Trophoblast cell (in vitro differentiated cells and primary cell): ENCODE data around the gene RAD9A.

ENCODE experiments used
- DNase-seq, 2 donors: peaks; one replicate each; pipeline ENCODE4 v3.0.0-alpha.2; 2016
- H2AFZ ChIP-seq: 2 replicates; pipeline ENCODE4 v1.6.1; 2013; ENCODE audit warnings: low read length, moderate library complexity, mild to moderate bottlenecking; ENCODE audit not compliant: insufficient read depth, poor library complexity
- H2AK5ac ChIP-seq: 2 replicates; pipeline ENCODE4 v1.6.1; 2013; ENCODE audit warnings: mild to moderate bottlenecking, low read length
- H2BK120ac ChIP-seq: 2 replicates; pipeline ENCODE4 v1.6.1; 2013; ENCODE audit warnings: low read length, mild to moderate bottlenecking, moderate library complexity; ENCODE audit not compliant: insufficient read depth, poor library complexity
- H2BK12ac ChIP-seq: 2 replicates; pipeline ENCODE4 v1.6.1; 2013; ENCODE audit warnings: mild to moderate bottlenecking, low read length, moderate library complexity
- H2BK5ac ChIP-seq: 2 replicates; pipeline ENCODE4 v1.6.1; 2013; ENCODE audit warnings: low read length, low read depth, moderate library complexity, mild to moderate bottlenecking; ENCODE audit not compliant: poor library complexity
- H3K14ac ChIP-seq: 2 replicates; pipeline ENCODE4 v1.6.1; 2013; ENCODE audit warnings: mild to moderate bottlenecking, low read length
- H3K18ac ChIP-seq: 2 replicates; pipeline ENCODE4 v1.6.1; 2013; ENCODE audit warnings: mild to moderate bottlenecking, low read length
- H3K23ac ChIP-seq: 2 replicates; pipeline ENCODE4 v1.6.1; 2013; ENCODE audit warnings: low read length
- H3K27ac ChIP-seq: 2 replicates; pipeline ENCODE4 v1.5.1; 2013; ENCODE audit warnings: low read depth, mild to moderate bottlenecking, inconsistent platforms, low read length, moderate library complexity
- H3K27me3 ChIP-seq: 2 replicates; pipeline ENCODE4 v1.6.1; 2013; ENCODE audit warnings: inconsistent platforms, mild to moderate bottlenecking, low read length, moderate library complexity; ENCODE audit not compliant: insufficient read depth
- H3K36me3 ChIP-seq, 2 experiments: 1 replicate in 1 of 2; 2 replicates in 1 of 2; pipeline ENCODE4 v1.6.1; 2013; ENCODE audit warnings: low read length in 2 of 2, mild to moderate bottlenecking in 2 of 2, moderate library complexity in 1 of 2; ENCODE audit not compliant: insufficient read depth in 2 of 2, control insufficient read depth in 1 of 2
- H3K4ac ChIP-seq: 2 replicates; pipeline ENCODE4 v1.6.1; 2013; ENCODE audit warnings: low read depth, mild to moderate bottlenecking, low read length, moderate library complexity
- H3K4me1 ChIP-seq, 2 experiments: 1 replicate in 1 of 2; 2 replicates in 1 of 2; pipeline ENCODE4 v1.6.1; 2013; ENCODE audit warnings: low read length in 2 of 2, mild to moderate bottlenecking in 2 of 2, moderate library complexity in 1 of 2; ENCODE audit not compliant: insufficient read depth in 2 of 2, control insufficient read depth in 1 of 2
- H3K4me2 ChIP-seq: 2 replicates; pipeline ENCODE4 v1.6.1; 2013; ENCODE audit warnings: inconsistent platforms, mild to moderate bottlenecking, low read length, moderate library complexity
- H3K4me3 ChIP-seq: 2 replicates; pipeline ENCODE4 v1.5.1; 2013; ENCODE audit warnings: mild to moderate bottlenecking, low read depth, low read length, inconsistent platforms
- H3K79me1 ChIP-seq: one replicate; pipeline ENCODE4 v1.6.1; 2013; ENCODE audit warnings: low read length
- H3K79me2 ChIP-seq: 2 replicates; pipeline ENCODE4 v1.6.1; 2013; ENCODE audit warnings: low read length, mild to moderate bottlenecking; ENCODE audit not compliant: control insufficient read depth, insufficient read depth, poor library complexity
- H3K9ac ChIP-seq: 2 replicates; pipeline ENCODE4 v1.6.1; 2013; ENCODE audit warnings: mild to moderate bottlenecking, low read length
- H3K9me3 ChIP-seq: 2 replicates; pipeline ENCODE4 v1.6.1; 2013; ENCODE audit warnings: low read depth, mild to moderate bottlenecking, control low read depth, inconsistent platforms, low read length; ENCODE audit not compliant: insufficient read depth
- H4K12ac ChIP-seq: 2 replicates; pipeline ENCODE4 v1.6.1; 2013; ENCODE audit warnings: low read depth, mild to moderate bottlenecking, low read length, moderate library complexity
- H4K8ac ChIP-seq: 2 replicates; pipeline ENCODE4 v1.6.1; 2013; ENCODE audit warnings: low read depth, mild to moderate bottlenecking, low read length, moderate library complexity
- H4K91ac ChIP-seq: one replicate; pipeline ENCODE4 v1.6.1; 2013; ENCODE audit warnings: low read depth, mild to moderate bottlenecking, low read length, moderate library complexity
- WGBS: extraction: QIAGEN DNeasy Blood & Tissue Kit; methylation state at CpG from one replicate; pipeline ENCODE4 v1.1.7; 2013; ENCODE audit warnings: missing lambda C conversion rate; ENCODE audit not compliant: insufficient read length, insufficient coverage; ENCODE audit errors: extremely low coverage; 5-methylcytosine and 5-hydroxymethylcytosine counted together

Gene RAD9A

DNA sequence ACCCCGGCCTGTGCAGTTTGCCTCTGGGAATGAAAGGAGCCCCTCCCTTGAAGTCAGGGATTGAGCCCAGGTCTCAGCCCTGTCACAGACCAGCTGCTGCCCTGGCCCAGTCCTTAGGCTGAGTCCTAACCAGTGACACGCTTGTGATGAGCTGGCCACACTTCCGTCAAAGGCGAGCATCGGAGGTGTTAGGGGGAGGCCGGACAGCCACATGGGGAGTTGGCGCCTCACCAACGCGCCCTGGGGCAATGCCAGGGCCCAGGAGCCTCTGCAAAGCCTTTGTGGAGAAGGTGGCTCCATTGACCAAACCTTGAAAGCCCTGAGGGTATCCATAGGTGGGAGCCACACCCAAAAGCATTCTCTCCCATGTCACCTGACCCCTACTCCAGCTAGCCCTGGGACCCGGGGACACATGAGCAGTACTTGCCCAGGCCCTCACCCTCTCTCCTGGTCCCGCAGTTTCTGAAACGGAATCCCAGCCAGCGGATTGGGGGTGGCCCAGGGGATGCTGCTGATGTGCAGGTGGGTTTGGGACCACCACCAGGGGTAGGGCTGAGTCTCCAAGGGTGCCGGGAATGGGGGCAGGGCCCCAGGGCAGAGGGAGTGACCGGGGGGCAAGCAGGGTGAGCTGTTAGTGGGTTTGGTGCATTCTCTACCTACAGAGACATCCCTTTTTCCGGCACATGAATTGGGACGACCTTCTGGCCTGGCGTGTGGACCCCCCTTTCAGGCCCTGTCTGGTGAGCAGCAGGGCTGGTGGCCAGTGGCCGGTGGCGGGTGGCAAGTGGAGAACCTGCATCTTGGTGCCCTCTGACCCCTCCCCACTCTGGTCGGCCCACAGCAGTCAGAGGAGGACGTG, 42.0 kb downstream of the RAD9A start:
- Histone ChIP-seq H3K4ac (no peak overlapping the region), H3K4me3 (no peak overlapping the region), H3K9me3 (no peaks in the 10 kb centered on the region), H3K14ac (no peak overlapping the region), H3K79me1 (peaks cover 10% of the 10 kb centered on the region), H4K12ac (no peak overlapping the region), H3K4me2 (no peak overlapping the region), H2BK120ac (no peak overlapping the region), H3K79me2 (peaks cover under 1% of the 10 kb centered on the region), H3K18ac (no peak overlapping the region), H3K27ac (no peak overlapping the region), H3K9ac (no peak overlapping the region), H4K8ac (no peak overlapping the region), H3K23ac (no peak overlapping the region), H3K36me3 (peaks cover 71 to 74% of the 10 kb centered on the region in 2 experiments), H2AFZ (no peak overlapping the region), H3K27me3 (no peaks in the 10 kb centered on the region), H4K91ac (no peak overlapping the region), H2AK5ac (no peak overlapping the region), H3K4me1 (peaks cover 12 to 29% of the 10 kb centered on the region in 2 experiments), H2BK12ac (no peak overlapping the region), H2BK5ac (no peak overlapping the region)
- DNase-seq, result no peak
- WGBS, result no CpG with 5 or more reads among the region's 22 CpGs

DNA sequence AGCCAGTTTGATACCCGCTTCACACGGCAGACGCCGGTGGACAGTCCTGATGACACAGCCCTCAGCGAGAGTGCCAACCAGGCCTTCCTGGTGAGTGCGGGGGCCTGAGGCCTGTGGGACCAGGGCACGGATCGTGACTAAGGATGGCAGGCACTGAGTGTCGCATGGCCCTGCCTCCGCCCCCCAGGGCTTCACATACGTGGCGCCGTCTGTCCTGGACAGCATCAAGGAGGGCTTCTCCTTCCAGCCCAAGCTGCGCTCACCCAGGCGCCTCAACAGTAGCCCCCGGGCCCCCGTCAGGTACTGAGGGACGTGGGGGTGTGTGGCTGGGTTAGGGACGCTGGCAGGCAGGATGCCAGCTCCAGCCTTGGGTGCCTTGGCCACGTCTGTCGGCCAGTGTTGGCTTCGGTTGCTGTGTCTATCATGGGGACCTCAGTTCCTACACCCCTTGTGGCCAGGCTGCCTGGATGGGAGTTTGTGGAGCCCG, 42.7 kb downstream of the RAD9A start:
- Histone ChIP-seq H3K4me1 (peaks cover 12 to 24% of the 10 kb centered on the region in 2 experiments), H2BK120ac (no peak overlapping the region), H3K36me3 (peaks cover 74 to 75% of the 10 kb centered on the region in 2 experiments), H2AK5ac (no peak overlapping the region), H3K79me1 (peaks cover 9% of the 10 kb centered on the region), H4K91ac (no peak overlapping the region), H3K14ac (no peak overlapping the region), H3K27ac (no peak overlapping the region), H2BK12ac (no peak overlapping the region), H4K8ac (no peak overlapping the region), H3K4ac (no peak overlapping the region), H3K79me2 (no peaks in the 10 kb centered on the region), H4K12ac (no peak overlapping the region), H3K9ac (no peak overlapping the region), H3K9me3 (no peaks in the 10 kb centered on the region), H2BK5ac (no peak overlapping the region), H3K23ac (no peak overlapping the region), H3K4me2 (no peak overlapping the region), H2AFZ (no peak overlapping the region), H3K27me3 (no peaks in the 10 kb centered on the region), H3K18ac (no peak overlapping the region), H3K4me3 (no peak overlapping the region)
- no peak for DNase-seq
- no CpG with 5 or more reads among the region's 23 CpGs for WGBS

DNA sequence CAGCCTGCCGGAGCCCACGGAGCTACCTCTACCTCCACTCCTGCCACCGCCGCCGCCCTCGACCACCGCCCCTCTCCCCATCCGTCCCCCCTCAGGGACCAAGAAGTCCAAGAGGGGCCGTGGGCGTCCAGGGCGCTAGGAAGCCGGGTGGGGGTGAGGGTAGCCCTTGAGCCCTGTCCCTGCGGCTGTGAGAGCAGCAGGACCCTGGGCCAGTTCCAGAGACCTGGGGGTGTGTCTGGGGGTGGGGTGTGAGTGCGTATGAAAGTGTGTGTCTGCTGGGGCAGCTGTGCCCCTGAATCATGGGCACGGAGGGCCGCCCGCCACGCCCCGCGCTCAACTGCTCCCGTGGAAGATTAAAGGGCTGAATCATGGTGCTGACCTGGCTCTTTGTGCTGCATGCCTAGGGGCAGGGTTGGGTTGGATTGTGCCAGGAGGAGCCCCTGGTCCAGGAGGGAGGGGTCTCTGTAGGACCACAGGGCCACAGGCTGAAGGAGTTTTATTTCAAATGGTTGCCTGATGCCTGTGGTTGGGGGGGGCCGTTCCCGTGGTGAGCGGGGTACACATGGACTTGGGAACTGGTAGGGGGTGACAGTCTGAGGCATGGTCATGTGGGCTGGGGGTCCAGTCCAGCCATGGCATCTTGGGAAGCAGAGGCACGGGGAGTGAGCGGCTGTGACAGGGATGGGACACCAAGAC, 43.4 kb downstream of the RAD9A start:
- no peak overlapping the region for H2AFZ ChIP-seq

DNA sequence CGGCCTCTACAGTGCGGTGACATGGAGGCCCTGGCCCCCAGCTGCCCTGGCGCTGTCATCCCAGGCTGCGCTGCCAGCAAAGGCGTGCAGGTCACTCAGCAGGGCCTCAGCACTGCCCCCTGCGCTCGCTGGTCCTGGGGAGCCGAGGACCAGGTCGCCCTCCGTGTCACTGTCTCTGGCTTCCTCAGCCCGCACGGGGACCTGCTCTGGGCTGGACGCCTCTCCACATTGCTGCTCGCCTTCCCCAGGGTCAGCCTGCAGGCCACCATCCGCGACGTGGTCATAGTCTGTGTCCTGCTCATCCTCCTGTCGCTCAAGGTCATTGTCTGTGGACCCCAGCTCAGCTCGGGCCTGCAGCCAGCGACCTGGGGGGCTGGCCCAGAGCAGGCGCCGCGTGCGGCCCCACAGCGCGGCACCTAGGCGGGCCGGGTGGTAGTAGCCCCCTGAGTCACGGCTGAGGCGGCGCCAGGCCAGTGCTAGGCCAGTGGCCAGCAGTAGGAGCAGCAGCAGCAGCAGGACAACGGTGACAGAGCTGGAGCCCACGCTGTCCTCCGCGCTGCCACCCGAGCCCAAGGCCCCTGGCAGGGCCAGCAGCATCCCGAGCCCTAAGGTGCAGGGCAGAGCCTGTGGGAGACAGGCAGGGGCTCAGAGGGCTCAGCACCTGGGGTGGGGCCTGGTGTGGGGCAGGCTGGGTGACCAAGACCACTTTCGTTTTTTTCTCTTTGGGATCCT, 44.1 kb downstream of the RAD9A start:
- no CpG with 5 or more reads among the region's 38 CpGs for WGBS
- Histone ChIP-seq H4K91ac (peak overlapping the region; percentile 49), H3K4ac (no peak overlapping the region), H4K12ac (peak overlapping the region; percentile 23), H3K36me3 (peaks cover 79 to 82% of the 10 kb centered on the region in 2 experiments), H3K4me3 (no peak overlapping the region), H3K9ac (no peak overlapping the region), H2AK5ac (peak overlapping the region; percentile 32), H3K4me2 (no peak overlapping the region), H3K4me1 (peaks cover 12 to 24% of the 10 kb centered on the region in 2 experiments), H4K8ac (no peak overlapping the region), H3K18ac (peak overlapping the region; percentile 12), H3K9me3 (no peaks in the 10 kb centered on the region), H3K14ac (peak overlapping the region; percentile 1), H2BK120ac (peak overlapping the region; percentile 3), H3K79me1 (peaks cover 9% of the 10 kb centered on the region), H2BK5ac (no peak overlapping the region), H3K79me2 (no peaks in the 10 kb centered on the region), H2AFZ (no peak overlapping the region), H3K27me3 (no peaks in the 10 kb centered on the region), H3K27ac (peak overlapping the region; percentile 80), H2BK12ac (no peak overlapping the region), H3K23ac (no peak overlapping the region)
- DNase-seq, result no peak

More for the DNA sequence above, 43.4 kb downstream of the RAD9A start:
- Histone ChIP-seq H2AK5ac (no peak overlapping the region), H2BK12ac (no peak overlapping the region), H4K91ac (peak overlapping the region; percentile 49), H4K8ac (no peak overlapping the region), H3K27me3 (no peaks in the 10 kb centered on the region), H3K4me1 (peaks cover 12 to 24% of the 10 kb centered on the region in 2 experiments), H3K18ac (no peak overlapping the region), H3K23ac (no peak overlapping the region), H3K36me3 (peaks cover 77% of the 10 kb centered on the region in 2 experiments), H3K79me1 (peaks cover 9% of the 10 kb centered on the region), H3K4me3 (no peak overlapping the region), H2BK5ac (no peak overlapping the region), H3K27ac (peak overlapping the region; percentile 80), H3K9ac (no peak overlapping the region), H3K4ac (no peak overlapping the region), H2BK120ac (no peak overlapping the region), H3K9me3 (no peaks in the 10 kb centered on the region), H3K4me2 (no peak overlapping the region), H3K14ac (no peak overlapping the region), H4K12ac (no peak overlapping the region), H3K79me2 (no peaks in the 10 kb centered on the region)
- no CpG with 5 or more reads among the region's 26 CpGs for WGBS
- no peak for DNase-seq
